Omental fat pad (tissue), 4 donors: ENCODE results near the gene ESR1. TPM values are rescaled to one million over a fixed set of nuclear protein-coding genes. Genes with fewer than 3 reads are reported as not detected.

Experiments
- ATAC-seq: fragments of 150-250 bp; one replicate; pipeline ENCODE4 v1.9.1; 2016; ENCODE audit warnings: mild to moderate bottlenecking, moderate library complexity; ENCODE audit not compliant: low FRiP score
- DNase-seq: peaks from one replicate; pipeline ENCODE4 v3.0.0-alpha.2; 2019; ENCODE audit warnings: low spot score
- CTCF ChIP-seq, 3 donors: fragments of 450-650 bp; IDR thresholded peaks; one replicate each; pipeline ENCODE4 v1.5.1; 2016 to 2017; ENCODE audit warnings: antibody characterized with exemption in 3 of 3, mild to moderate bottlenecking in 3 of 3, moderate library complexity in 2 of 3
- total RNA-seq, 4 donors: library from RNA; depleted of rRNA; stranded (reverse); fragments of >200 nt; gene quantifications; one replicate each; pipeline ENCODE4 v1.1.0, GENCODE V29; 2016

ESR1 gene
- total RNA-seq, 4 donors from 2014 or later: 2.3 to 4.9 (median 3.8) TPM

- no peak for TF ChIP-seq CTCF (IDR thresholded peaks at IDR 0.05)
- DNase-seq (no peak), ATAC-seq (no peak)
Measured at GRCh38 chr6:152154559-152155356, 347.3 kb downstream of the ESR1 start.

- no peak for DNase-seq
- TF ChIP-seq CTCF (IDR thresholded peaks at IDR 0.05): no peak
- ATAC-seq: no peak
Measured at GRCh38 chr6:152155792-152156191, 348.3 kb downstream of the ESR1 start.

GRCh38 chr6:152160346-152160745 is 352.9 kb downstream of the ESR1 start:
- no peak for ATAC-seq
- no peak for TF ChIP-seq CTCF (IDR thresholded peaks at IDR 0.05)
- DNase-seq: no peak

- ATAC-seq: no peak
- DNase-seq: no peak
- no peak for TF ChIP-seq CTCF (IDR thresholded peaks at IDR 0.05)
Measured at GRCh38 chr6:152161501-152161900, 354.0 kb downstream of the ESR1 start.

- DNase-seq (no peak), ATAC-seq (no peak)
- TF ChIP-seq CTCF (IDR thresholded peaks at IDR 0.05): no peak
Measured at GRCh38 chr6:152164957-152165356, 357.5 kb downstream of the ESR1 start.

GRCh38 chr6:152166497-152166896 is 359.0 kb downstream of the ESR1 start:
- no peak for ATAC-seq
- DNase-seq: no peak
- no peak for TF ChIP-seq CTCF (IDR thresholded peaks at IDR 0.05)

- no peak for ATAC-seq
- no peak for TF ChIP-seq CTCF (IDR thresholded peaks at IDR 0.05)
- DNase-seq: no peak
Measured at GRCh38 chr6:152166897-152167296, 359.4 kb downstream of the ESR1 start.
